Stomach (tissue), 4 donors: Measurements from ENCODE around the gene SNX9.

ENCODE experiments used
- EP300 ChIP-seq: sonication (generic); formaldehyde crosslinking; IDR thresholded peaks from one replicate; pipeline ENCODE4 v1.6.1; 2017; ENCODE audit warnings: antibody characterized with exemption
- TF ChIP-seq, protein P1 (sequence below), 7 experiments: fragments of 450-650 bp in 4 of 7; fragments of 200-600 bp in 3 of 7; sonication (generic) in 3 of 7; IDR thresholded peaks; one replicate each; pipeline ENCODE4 v1.5.1; 2016 to 2019; ENCODE audit warnings: antibody characterized with exemption in 7 of 7, control low read depth in 2 of 7, mild to moderate bottlenecking in 1 of 7

DNA sequence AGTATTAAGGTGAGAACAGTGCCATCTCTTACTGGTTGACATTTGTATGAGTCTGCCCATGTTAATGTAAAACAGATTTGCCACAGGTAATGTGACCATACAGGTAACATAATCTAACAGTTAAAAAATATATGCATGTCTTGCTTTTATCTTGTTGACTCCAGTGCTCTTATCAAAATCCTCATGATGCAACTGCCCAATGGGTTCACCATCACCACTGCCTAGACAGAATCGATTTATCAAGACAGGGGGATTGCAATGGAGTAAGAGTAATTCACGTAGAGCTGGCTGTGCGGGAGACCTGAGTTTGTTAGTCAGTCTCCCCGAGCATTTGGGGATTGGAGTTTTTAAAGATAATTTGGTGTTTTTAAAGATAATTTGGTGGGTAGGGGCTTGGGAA lies 19.2 kb downstream of the SNX9 start:
- TF ChIP-seq, protein P1, sequence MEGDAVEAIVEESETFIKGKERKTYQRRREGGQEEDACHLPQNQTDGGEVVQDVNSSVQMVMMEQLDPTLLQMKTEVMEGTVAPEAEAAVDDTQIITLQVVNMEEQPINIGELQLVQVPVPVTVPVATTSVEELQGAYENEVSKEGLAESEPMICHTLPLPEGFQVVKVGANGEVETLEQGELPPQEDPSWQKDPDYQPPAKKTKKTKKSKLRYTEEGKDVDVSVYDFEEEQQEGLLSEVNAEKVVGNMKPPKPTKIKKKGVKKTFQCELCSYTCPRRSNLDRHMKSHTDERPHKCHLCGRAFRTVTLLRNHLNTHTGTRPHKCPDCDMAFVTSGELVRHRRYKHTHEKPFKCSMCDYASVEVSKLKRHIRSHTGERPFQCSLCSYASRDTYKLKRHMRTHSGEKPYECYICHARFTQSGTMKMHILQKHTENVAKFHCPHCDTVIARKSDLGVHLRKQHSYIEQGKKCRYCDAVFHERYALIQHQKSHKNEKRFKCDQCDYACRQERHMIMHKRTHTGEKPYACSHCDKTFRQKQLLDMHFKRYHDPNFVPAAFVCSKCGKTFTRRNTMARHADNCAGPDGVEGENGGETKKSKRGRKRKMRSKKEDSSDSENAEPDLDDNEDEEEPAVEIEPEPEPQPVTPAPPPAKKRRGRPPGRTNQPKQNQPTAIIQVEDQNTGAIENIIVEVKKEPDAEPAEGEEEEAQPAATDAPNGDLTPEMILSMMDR (IDR thresholded peaks at IDR 0.05): no peak
- no peak for TF ChIP-seq EP300
